GM18508 (cell line): ENCODE results near the gene IGSF8.

ENCODE experiments used
- ATAC-seq: cut with Tn5 transposase; IDR thresholded peaks from one replicate; pipeline ENCODE4 v1.9.1; 2021; ENCODE audit warnings: moderate number of reproducible peaks; ENCODE audit not compliant: insufficient read depth, unreplicated experiment

IGSF8 gene

GRCh38 chr1:160108888-160109662 is 10.7 kb upstream of the IGSF8 start:
- no peak for ATAC-seq

- ATAC-seq: no peak
Measured at GRCh38 chr1:160107512-160107911, 9.1 kb upstream of the IGSF8 start.

GRCh38 chr1:160105155-160105554 is 6.7 kb upstream of the IGSF8 start:
- no peak for ATAC-seq

GRCh38 chr1:160104486-160104885 is 6.1 kb upstream of the IGSF8 start:
- ATAC-seq: no peak

- ATAC-seq: no peak
Measured at GRCh38 chr1:160103658-160104408, 5.4 kb upstream of the IGSF8 start.

GRCh38 chr1:160101717-160102522 is 3.5 kb upstream of the IGSF8 start:
- ATAC-seq: no peak

GRCh38 chr1:160101037-160101716 is 2.8 kb upstream of the IGSF8 start:
- ATAC-seq: no peak

GRCh38 chr1:160099716-160100375 is 1.4 kb upstream of the IGSF8 start:
- ATAC-seq: no peak

GRCh38 chr1:160098852-160099561 is 588 bp upstream of the IGSF8 start:
- ATAC-seq: peak; percentile 43

GRCh38 chr1:160097151-160097910 is 1.1 kb downstream of the IGSF8 start:
- ATAC-seq: no peak

- no peak for ATAC-seq
Measured at GRCh38 chr1:160096274-160097116, 1.9 kb downstream of the IGSF8 start.

GRCh38 chr1:160095382-160096105 is 2.9 kb downstream of the IGSF8 start:
- no peak for ATAC-seq

- ATAC-seq: no peak
Measured at GRCh38 chr1:160094806-160095205, 3.6 kb downstream of the IGSF8 start.

GRCh38 chr1:160094291-160094625 is 4.2 kb downstream of the IGSF8 start:
- ATAC-seq: no peak

GRCh38 chr1:160093624-160094290 is 4.7 kb downstream of the IGSF8 start:
- ATAC-seq: no peak

GRCh38 chr1:160093069-160093395 is 5.4 kb downstream of the IGSF8 start:
- ATAC-seq: no peak
